ENCODE measurements around the gene INPP5A.

DNA sequence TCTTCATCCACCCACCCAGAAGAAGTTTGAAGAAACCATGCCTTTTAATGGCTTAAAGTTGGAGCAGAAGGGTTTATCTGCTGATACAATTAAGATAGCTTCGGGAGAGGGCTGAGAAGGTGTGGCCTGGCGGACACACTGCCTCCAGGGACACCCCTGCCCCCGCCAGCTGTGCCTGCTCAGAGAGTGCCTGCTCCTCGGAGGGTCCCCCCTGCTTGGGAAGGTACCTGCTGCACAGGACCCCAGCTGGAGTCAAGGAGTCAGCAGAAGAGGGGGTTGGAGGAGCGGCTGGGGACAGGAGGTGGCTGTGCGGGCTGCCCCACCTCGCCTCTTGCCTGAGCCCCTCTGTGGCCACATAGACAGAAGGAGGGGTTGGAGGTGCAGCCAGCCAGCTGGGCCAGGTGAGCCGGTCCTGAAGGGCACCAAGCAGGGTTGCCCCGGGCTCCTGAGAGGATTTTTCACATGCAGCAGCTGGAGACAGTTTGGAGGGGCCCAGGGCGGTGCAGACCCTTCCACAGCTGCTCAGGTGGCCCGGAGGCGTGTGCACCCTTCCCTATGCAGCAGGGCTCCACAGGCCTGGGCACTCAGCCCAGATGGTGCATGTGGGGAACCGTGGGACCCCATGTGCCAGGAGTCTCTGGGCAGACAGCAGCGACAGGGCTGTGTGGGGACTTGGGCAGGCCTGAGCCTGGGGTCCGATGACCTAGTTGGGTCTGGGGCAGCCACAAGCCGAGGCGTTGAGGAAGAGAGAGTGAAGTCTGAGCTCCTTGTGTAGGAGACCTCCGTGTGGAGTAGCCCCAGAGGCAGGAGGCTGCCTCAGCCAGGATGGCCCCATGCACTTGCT, 118.9 kb downstream of the INPP5A start:
- no peak for TF ChIP-seq EZH2 (IDR thresholded peaks at IDR 0.05; ENCODE audit: low read length, unreplicated experiment)
- TF ChIP-seq, protein P1, sequence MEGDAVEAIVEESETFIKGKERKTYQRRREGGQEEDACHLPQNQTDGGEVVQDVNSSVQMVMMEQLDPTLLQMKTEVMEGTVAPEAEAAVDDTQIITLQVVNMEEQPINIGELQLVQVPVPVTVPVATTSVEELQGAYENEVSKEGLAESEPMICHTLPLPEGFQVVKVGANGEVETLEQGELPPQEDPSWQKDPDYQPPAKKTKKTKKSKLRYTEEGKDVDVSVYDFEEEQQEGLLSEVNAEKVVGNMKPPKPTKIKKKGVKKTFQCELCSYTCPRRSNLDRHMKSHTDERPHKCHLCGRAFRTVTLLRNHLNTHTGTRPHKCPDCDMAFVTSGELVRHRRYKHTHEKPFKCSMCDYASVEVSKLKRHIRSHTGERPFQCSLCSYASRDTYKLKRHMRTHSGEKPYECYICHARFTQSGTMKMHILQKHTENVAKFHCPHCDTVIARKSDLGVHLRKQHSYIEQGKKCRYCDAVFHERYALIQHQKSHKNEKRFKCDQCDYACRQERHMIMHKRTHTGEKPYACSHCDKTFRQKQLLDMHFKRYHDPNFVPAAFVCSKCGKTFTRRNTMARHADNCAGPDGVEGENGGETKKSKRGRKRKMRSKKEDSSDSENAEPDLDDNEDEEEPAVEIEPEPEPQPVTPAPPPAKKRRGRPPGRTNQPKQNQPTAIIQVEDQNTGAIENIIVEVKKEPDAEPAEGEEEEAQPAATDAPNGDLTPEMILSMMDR (conservative IDR thresholded peaks at IDR 0.05; ENCODE audit: low read depth, low read length), result no peak

Data from PC-3 (cell line).